T-cell (primary cell): ENCODE data around the gene USH2A. TPM values are rescaled to one million over a fixed set of nuclear protein-coding genes. Genes with fewer than 3 reads are reported as not detected.

Experiments
- ATAC-seq, 4 experiments: fragments of 200-7000 bp in 3 of 4; fragments of 150-1000 bp in 1 of 4; cut with Tn5 transposase; replicated peaks in 1 of 4; 1 replicate in 3 of 4; 2 replicates in 1 of 4; pipeline ENCODE4 v1.10.0; 2021; ENCODE audit warnings: moderate library complexity in 3 of 4, mild to moderate bottlenecking in 2 of 4, moderate number of reproducible peaks in 1 of 4
- CTCF ChIA-PET, 2 donors: fragments of 300-600 bp; sonication (Branson Sonifier 250); formaldehyde crosslinking; loops; one replicate each; lab custom pipeline; 2022; ENCODE audit warnings: antibody characterized with exemption in 2 of 2; lab: Charles Lee
- POLR2A ChIA-PET, 2 donors: fragments of 300-600 bp; sonication (Branson Sonifier 250); formaldehyde crosslinking; loops; one replicate each; lab custom pipeline; 2022; ENCODE audit warnings: antibody characterized with exemption in 2 of 2; lab: Charles Lee
- DNase-seq, 35 experiments: peaks; one replicate each; pipeline versions ENCODE4 v3.0.0 to v3.0.0-alpha.2; 2013 to 2023
- H3K27ac ChIP-seq: one replicate; pipeline ENCODE4 v1.5.1; 2013; ENCODE audit warnings: low read length
- H3K27me3 ChIP-seq, 2 experiments: replicated peaks in 1 of 2; 1 replicate in 1 of 2; 2 replicates in 1 of 2; pipeline versions ENCODE4 v1.6.1 to v1.7.0; 2013; ENCODE audit warnings: low read length in 1 of 2, mixed read lengths in 1 of 2; ENCODE audit not compliant: control insufficient read depth in 2 of 2, insufficient read depth in 2 of 2; ENCODE audit errors: extremely low read depth in 1 of 2
- H3K36me3 ChIP-seq, 2 donors: 1 replicate in 1 of 2; 2 replicates in 1 of 2; pipeline versions ENCODE4 v1.6.1 to v1.7.0; 2013; ENCODE audit warnings: low read length in 1 of 2; ENCODE audit not compliant: control insufficient read depth in 2 of 2, insufficient read depth in 1 of 2; ENCODE audit errors: extremely low read depth in 1 of 2
- H3K4me1 ChIP-seq, 2 experiments: 1 replicate in 1 of 2; 2 replicates in 1 of 2; pipeline versions ENCODE4 v1.6.1 to v1.7.0; 2013; ENCODE audit warnings: low read length in 2 of 2, mixed read lengths in 1 of 2; ENCODE audit not compliant: insufficient read depth in 2 of 2, control insufficient read depth in 1 of 2; ENCODE audit errors: extremely low read depth in 1 of 2
- H3K4me3 ChIP-seq, 2 donors: 1 replicate in 1 of 2; 2 replicates in 1 of 2; pipeline versions ENCODE4 v1.5.1 to v1.7.0; 2013; ENCODE audit warnings: mild to moderate bottlenecking in 2 of 2, low read length in 1 of 2, moderate library complexity in 1 of 2; ENCODE audit not compliant: control insufficient read depth in 1 of 2; ENCODE audit errors: extremely low read depth in 1 of 2
- H3K9me3 ChIP-seq: 2 replicates; pipeline ENCODE4 v1.7.0; 2013
- H3K27ac Mint-ChIP-seq, 2 donors: one replicate each; pipeline ENCODE4 v1.8.0; 2020 to 2021; ENCODE audit warnings: mild to moderate bottlenecking in 2 of 2, mixed read lengths in 2 of 2
- H3K27me3 Mint-ChIP-seq, 2 donors: one replicate each; pipeline ENCODE4 v1.8.0; 2021 to 2022; ENCODE audit warnings: mixed read lengths in 2 of 2
- H3K36me3 Mint-ChIP-seq: one replicate; pipeline ENCODE4 v1.8.0; 2021; ENCODE audit warnings: mixed read lengths
- H3K4me1 Mint-ChIP-seq, 3 donors: one replicate each; pipeline ENCODE4 v1.8.0; 2020 to 2022; ENCODE audit warnings: mixed read lengths in 3 of 3, mild to moderate bottlenecking in 1 of 3
- H3K4me3 Mint-ChIP-seq, 3 donors: one replicate each; pipeline ENCODE4 v1.8.0; 2020 to 2022; ENCODE audit warnings: mild to moderate bottlenecking in 3 of 3, mixed read lengths in 3 of 3, moderate library complexity in 3 of 3
- H3K9me3 Mint-ChIP-seq, 3 donors: one replicate each; pipeline ENCODE4 v1.8.0; 2020 to 2022; ENCODE audit warnings: mixed read lengths in 3 of 3
- WGBS: methylation state at CpG from one replicate; pipeline ENCODE4 v1.1.5; 2013; ENCODE audit warnings: missing lambda C conversion rate; ENCODE audit not compliant: insufficient coverage; 5-methylcytosine and 5-hydroxymethylcytosine counted together
- total RNA-seq, 35 experiments: library from RNA in 6 of 35; stranded (reverse) in 6 of 35; fragments of 120-200 nt in 1 of 35; gene quantifications; one replicate each; pipeline versions ENCODE4 v1.2.1 to v1.2.4 and lab custom pipeline; 2013 to 2026

USH2A gene
- total RNA-seq, 5 donors from 2014 or later (not counting 1 experiment from before 2014, with no cell fraction given), result not detected

DNA sequence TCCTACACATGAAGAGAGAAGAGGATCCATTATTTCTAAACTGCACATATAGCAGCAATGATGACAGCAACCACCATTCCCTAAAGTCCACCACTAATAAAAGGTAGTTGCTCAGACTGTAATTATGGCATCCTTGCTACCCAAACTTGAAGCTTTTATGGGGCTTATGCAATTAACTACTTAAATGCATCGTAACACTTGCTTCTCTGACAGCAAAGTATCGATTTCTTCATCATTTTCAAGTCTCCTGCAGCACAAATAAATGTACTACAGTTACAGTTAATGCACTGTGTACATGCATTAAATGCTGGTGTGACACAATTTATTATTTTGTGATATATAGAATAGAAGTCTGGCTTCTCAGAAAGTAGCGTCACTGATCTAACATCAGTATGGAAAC, 241.7 kb downstream of the USH2A start:
- H3K27ac Mint-ChIP-seq, result no peak overlapping the region
- H3K4me3 Mint-ChIP-seq, result no peak overlapping the region
- no CpG with 5 or more reads among the region's 3 CpGs for whole genome bisulfite sequencing
- no peak for DNase-seq
- H3K4me1 Mint-ChIP-seq, result no peaks in the 10 kb centered on the region
- Histone ChIP-seq H3K4me3 (no peak overlapping the region), H3K4me1 (no peaks in the 10 kb centered on the region), H3K27ac (no peak overlapping the region), H3K27me3 (no peaks in the 10 kb centered on the region), H3K36me3 (no peaks in the 10 kb centered on the region), H3K9me3 (no peaks in the 10 kb centered on the region)
- ChIA-PET CTCF (no interaction called here), POLR2A (no interaction called here)
- H3K9me3 Mint-ChIP-seq, result peaks cover 3 to 5% (median 5%) of the 10 kb centered on the region in 3 donors
- no peaks in the 10 kb centered on the region for H3K36me3 Mint-ChIP-seq
- H3K27me3 Mint-ChIP-seq, result no peaks in the 10 kb centered on the region
- no peak for ATAC-seq

- H3K4me1 Mint-ChIP-seq, result no peaks in the 10 kb centered on the region
- ChIA-PET POLR2A (no interaction called here), CTCF (interaction anchor here in 1 of 2 donors (1.2 kb wide), 1 partner anchor 103 kb away, joined by 5 read pairs; no protein-coding TSS in a partner anchor)
- H3K9me3 Mint-ChIP-seq, result peaks cover 2 to 7% (median 4%) of the 10 kb centered on the region in 3 donors
- Histone ChIP-seq H3K36me3 (no peaks in the 10 kb centered on the region), H3K27me3 (no peaks in the 10 kb centered on the region), H3K4me1 (no peaks in the 10 kb centered on the region), H3K9me3 (no peaks in the 10 kb centered on the region), H3K27ac (no peak overlapping the region), H3K4me3 (no peak overlapping the region)
- ATAC-seq, result no peak
- no peak for DNase-seq
- H3K36me3 Mint-ChIP-seq, result no peaks in the 10 kb centered on the region
- H3K4me3 Mint-ChIP-seq, result no peak overlapping the region
- H3K27me3 Mint-ChIP-seq, result no peaks in the 10 kb centered on the region
- H3K27ac Mint-ChIP-seq, result no peak overlapping the region
Measured at GRCh38 chr1:216178281-216178680, 245.0 kb downstream of the USH2A start.

GRCh38 chr1:216176970-216177369, 246.3 kb downstream of the USH2A start:
- POLR2A ChIA-PET, result no interaction called here
- no peak overlapping the region for H3K4me3 Mint-ChIP-seq
- no peak overlapping the region for H3K27ac Mint-ChIP-seq
- WGBS, result no CpG with 5 or more reads among the region's 1 CpG
- no peaks in the 10 kb centered on the region for H3K36me3 Mint-ChIP-seq
- no peaks in the 10 kb centered on the region for H3K27me3 Mint-ChIP-seq
- H3K27me3 ChIP-seq, result no peaks in the 10 kb centered on the region
- H3K4me1 ChIP-seq, result no peaks in the 10 kb centered on the region
- no peaks in the 10 kb centered on the region for H3K9me3 ChIP-seq
- ATAC-seq, result no peak
- no peaks in the 10 kb centered on the region for H3K36me3 ChIP-seq
- no peaks in the 10 kb centered on the region for H3K4me1 Mint-ChIP-seq
- CTCF ChIA-PET, result interaction anchor here in 1 of 2 donors (1.2 kb wide), 1 partner anchor 102 kb away, joined by 5 read pairs; no protein-coding TSS in a partner anchor
- no peak overlapping the region for H3K4me3 ChIP-seq
- no peak overlapping the region for H3K27ac ChIP-seq
- no peak for DNase-seq
- peaks cover 2 to 7% (median 4%) of the 10 kb centered on the region in 3 donors for H3K9me3 Mint-ChIP-seq

GRCh38 chr1:216175714-216176113, 247.5 kb downstream of the USH2A start:
- H3K4me3 ChIP-seq, result no peak overlapping the region
- WGBS, result 55% methylated on average over 3 of the region's 6 CpGs
- H3K4me1 Mint-ChIP-seq, result no peaks in the 10 kb centered on the region
- H3K9me3 ChIP-seq, result no peaks in the 10 kb centered on the region
- no peaks in the 10 kb centered on the region for H3K27me3 ChIP-seq
- no peak for DNase-seq
- no peak for ATAC-seq
- no peaks in the 10 kb centered on the region for H3K36me3 ChIP-seq
- no peak overlapping the region for H3K27ac ChIP-seq
- no peaks in the 10 kb centered on the region for H3K27me3 Mint-ChIP-seq
- ChIA-PET CTCF (no interaction called here), POLR2A (no interaction called here)
- peaks cover 2 to 7% (median 4%) of the 10 kb centered on the region in 3 donors for H3K9me3 Mint-ChIP-seq
- no peak overlapping the region for H3K27ac Mint-ChIP-seq
- no peak overlapping the region for H3K4me3 Mint-ChIP-seq
- H3K4me1 ChIP-seq, result no peaks in the 10 kb centered on the region
- H3K36me3 Mint-ChIP-seq, result no peaks in the 10 kb centered on the region

GRCh38 chr1:216173376-216173995, 249.8 kb downstream of the USH2A start:
- CTCF ChIA-PET, result no interaction called here

GRCh38 chr1:216169351-216169750, 253.9 kb downstream of the USH2A start:
- H3K36me3 ChIP-seq, result no peaks in the 10 kb centered on the region
- no peaks in the 10 kb centered on the region for H3K36me3 Mint-ChIP-seq
- no peak for ATAC-seq
- no peak overlapping the region for H3K27ac Mint-ChIP-seq
- H3K27me3 ChIP-seq, result no peaks in the 10 kb centered on the region
- H3K4me1 ChIP-seq, result no peaks in the 10 kb centered on the region
- no peak overlapping the region for H3K27ac ChIP-seq
- H3K4me3 ChIP-seq, result no peak overlapping the region
- WGBS, result no CpG with 5 or more reads among the region's 1 CpG
- H3K9me3 Mint-ChIP-seq, result peaks cover 7 to 10% (median 9%) of the 10 kb centered on the region in 3 donors
- no peaks in the 10 kb centered on the region for H3K27me3 Mint-ChIP-seq
- no peak for DNase-seq
- no peak overlapping the region for H3K4me3 Mint-ChIP-seq
- no peaks in the 10 kb centered on the region for H3K4me1 Mint-ChIP-seq
- POLR2A ChIA-PET, result no interaction called here
- H3K9me3 ChIP-seq, result no peaks in the 10 kb centered on the region
- CTCF ChIA-PET, result no interaction called here

More at GRCh38 chr1:216173376-216173995, 249.8 kb downstream of the USH2A start:
- WGBS, result 78% methylated on average over 3 of the region's 4 CpGs
- Histone ChIP-seq H3K9me3 (no peaks in the 10 kb centered on the region), H3K36me3 (no peaks in the 10 kb centered on the region), H3K27me3 (no peaks in the 10 kb centered on the region), H3K4me3 (no peak overlapping the region), H3K4me1 (no peaks in the 10 kb centered on the region), H3K27ac (no peak overlapping the region)
- Mint-ChIP-seq H3K27me3 (no peaks in the 10 kb centered on the region), H3K4me1 (no peaks in the 10 kb centered on the region), H3K9me3 (peaks cover 4 to 7% (median 7%) of the 10 kb centered on the region in 3 donors), H3K4me3 (no peak overlapping the region), H3K27ac (no peak overlapping the region), H3K36me3 (no peaks in the 10 kb centered on the region)
- ATAC-seq (no peak), DNase-seq (no peak)
- POLR2A ChIA-PET, result no interaction called here
